SK-N-SH (cell line): ENCODE data around the gene SLC6A9. TPM values are rescaled to one million over a fixed set of nuclear protein-coding genes. Genes with fewer than 3 reads are reported as not detected.

Experiments
- CTCF ChIA-PET: fragments of 300-600, 350-600 bp; formaldehyde crosslinking; extraction: SDS; loops from one replicate; lab custom pipeline; 2021; lab: Yijun Ruan, JAX
- POLR2A ChIA-PET: fragments of 350-600 bp; sonication (Branson Sonifier 250); formaldehyde crosslinking; extraction: SDS; loops from one replicate; lab custom pipeline; 2020; ENCODE audit warnings: antibody characterized with exemption, inconsistent platforms; lab: Yijun Ruan, JAX
- DNase-seq: peaks from one replicate; pipeline ENCODE4 v3.0.0; 2012
- H2AFZ ChIP-seq: fragments of 200-600 bp; sonication (generic); 2 replicates; pipeline ENCODE4 v1.8.1; 2016; ENCODE audit warnings: antibody characterized with exemption, mild to moderate bottlenecking, low read depth
- H3F3A ChIP-seq: fragments of 200-600 bp; sonication (generic); replicated peaks from 2 replicates; pipeline ENCODE3; 2016; ENCODE audit warnings: antibody characterized with exemption, mild to moderate bottlenecking; ENCODE audit not compliant: insufficient read depth
- H3K27ac ChIP-seq, 2 experiments: fragments of 200-500 bp in 1 of 2; fragments of 200-600 bp in 1 of 2; sonication (Bioruptor generic) in 1 of 2; sonication (generic), shearing (Covaris generic) in 1 of 2; 2 replicates each; pipeline versions ENCODE4 v1.5.1 to v1.6.1; 2014 to 2016; ENCODE audit warnings: low read depth in 2 of 2, inconsistent platforms in 1 of 2, low read length in 1 of 2, mild to moderate bottlenecking in 1 of 2, mixed read lengths in 1 of 2
- H3K27me3 ChIP-seq: fragments of 200-600 bp; sonication (generic), shearing (Covaris generic); 2 replicates; pipeline ENCODE4 v1.6.1; 2016; ENCODE audit warnings: mixed run types; ENCODE audit not compliant: insufficient read depth
- H3K36me3 ChIP-seq, 2 experiments: fragments of 200-500 bp in 1 of 2; fragments of 200-600 bp in 1 of 2; sonication (Bioruptor generic) in 1 of 2; sonication (generic) in 1 of 2; replicated peaks in 1 of 2; 2 replicates each; pipeline versions ENCODE3 to v1.5.1; 2014 to 2016; ENCODE audit warnings: low read length in 1 of 2, mild to moderate bottlenecking in 1 of 2; ENCODE audit not compliant: insufficient read depth in 2 of 2, control insufficient read depth in 1 of 2
- H3K4me1 ChIP-seq, 2 experiments: fragments of 200-500 bp in 1 of 2; fragments of 200-600 bp in 1 of 2; sonication (Bioruptor generic) in 1 of 2; sonication (generic), shearing (Covaris generic) in 1 of 2; 2 replicates each; pipeline versions ENCODE4 v1.5.1 to v1.6.1; 2014 to 2016; ENCODE audit warnings: low read depth in 1 of 2, low read length in 1 of 2, mixed run types in 1 of 2; ENCODE audit not compliant: insufficient read depth in 2 of 2, control insufficient read depth in 1 of 2
- H3K4me2 ChIP-seq: fragments of 200-600 bp; sonication (generic), shearing (Covaris generic); 2 replicates; pipeline ENCODE4 v1.6.1; 2017; ENCODE audit warnings: mixed run types
- H3K4me3 ChIP-seq, 2 experiments: fragments of 200-500 bp in 1 of 2; fragments of 200-600 bp in 1 of 2; sonication (Bioruptor generic) in 1 of 2; sonication (generic), shearing (Covaris generic) in 1 of 2; 2 replicates each; pipeline versions ENCODE4 v1.5.1 to v1.8.1; 2014 to 2016; ENCODE audit warnings: low read depth in 2 of 2, inconsistent platforms in 1 of 2, low read length in 1 of 2, mild to moderate bottlenecking in 1 of 2, mixed read lengths in 1 of 2, moderate library complexity in 1 of 2
- H3K79me2 ChIP-seq: fragments of 200-600 bp; sonication (generic); 2 replicates; pipeline ENCODE4 v1.8.1; 2017; ENCODE audit warnings: mild to moderate bottlenecking; ENCODE audit not compliant: insufficient read depth
- H3K9ac ChIP-seq: fragments of 200-600 bp; sonication (generic); 2 replicates; pipeline ENCODE4 v1.6.1; 2017; ENCODE audit warnings: mixed run types
- H3K9me2 ChIP-seq: fragments of 200-600 bp; sonication (generic); 2 replicates; pipeline ENCODE4 v1.6.1; 2017; ENCODE audit warnings: mixed run types
- H3K9me3 ChIP-seq: fragments of 200-600 bp; sonication (generic); 2 replicates; pipeline ENCODE4 v1.6.1; 2017; ENCODE audit warnings: mixed run types, mild to moderate bottlenecking, moderate library complexity
- H4K20me1 ChIP-seq: fragments of 200-600 bp; sonication (generic); 2 replicates; pipeline ENCODE4 v1.6.1; 2017; ENCODE audit warnings: mild to moderate bottlenecking, mixed run types; ENCODE audit not compliant: insufficient read depth
- FOSL2 ChIP-seq: IDR thresholded peaks from 2 replicates; pipeline ENCODE4 v1.4.0; 2012; ENCODE audit warnings: low read depth, mild to moderate bottlenecking, moderate library complexity, borderline replicate concordance
- GABPA ChIP-seq: IDR thresholded peaks from 2 replicates; pipeline ENCODE4 v1.4.0; 2012; ENCODE audit warnings: low read depth, mild to moderate bottlenecking
- JUND ChIP-seq: IDR thresholded peaks from 2 replicates; pipeline ENCODE4 v1.4.0; 2012
- MXI1 ChIP-seq: IDR thresholded peaks from 2 replicates; pipeline ENCODE4 v1.6.1; 2012; ENCODE audit warnings: mild to moderate bottlenecking, low read depth, low read length, improper control_type of control experiment
- SMC3 ChIP-seq: IDR thresholded peaks from 2 replicates; pipeline ENCODE4 v1.6.1; 2012; ENCODE audit warnings: low read depth, low read length, improper control_type of control experiment
- WGBS: methylation state at CpG from one replicate; pipeline ENCODE4 v1.1.6; 2017; ENCODE audit warnings: low lambda C conversion rate; 5-methylcytosine and 5-hydroxymethylcytosine counted together
- polyA plus RNA-seq, 3 experiments: library from polyadenylated mRNA; depleted of rRNA; stranded (reverse); fragments of >200 nt; gene quantifications; 2 replicates each; pipeline ENCODE4 v1.2.3, GENCODE V29; 2012
- TF ChIP-seq, protein P1 (sequence below): IDR thresholded peaks from 2 replicates; pipeline ENCODE4 v1.4.0; 2012; ENCODE audit warnings: low read depth
- TF ChIP-seq, protein P2 (sequence below): IDR thresholded peaks from 2 replicates; pipeline ENCODE4; 2012
- TF ChIP-seq, protein P3 (sequence below): IDR thresholded peaks from 2 replicates; pipeline ENCODE4 v1.4.0; 2012; ENCODE audit warnings: low read depth, borderline replicate concordance
- TF ChIP-seq, protein P4 (sequence below): fragments of 200-600 bp; sonication (generic); IDR thresholded peaks from 2 replicates; pipeline ENCODE4 v1.6.1; 2017; ENCODE audit warnings: antibody characterized with exemption, mild to moderate bottlenecking, moderate library complexity

SLC6A9 gene
- polyA plus RNA-seq, 1 of the 3 experiments (the other 2 are of a cell fraction): 3.9 TPM

DNA sequence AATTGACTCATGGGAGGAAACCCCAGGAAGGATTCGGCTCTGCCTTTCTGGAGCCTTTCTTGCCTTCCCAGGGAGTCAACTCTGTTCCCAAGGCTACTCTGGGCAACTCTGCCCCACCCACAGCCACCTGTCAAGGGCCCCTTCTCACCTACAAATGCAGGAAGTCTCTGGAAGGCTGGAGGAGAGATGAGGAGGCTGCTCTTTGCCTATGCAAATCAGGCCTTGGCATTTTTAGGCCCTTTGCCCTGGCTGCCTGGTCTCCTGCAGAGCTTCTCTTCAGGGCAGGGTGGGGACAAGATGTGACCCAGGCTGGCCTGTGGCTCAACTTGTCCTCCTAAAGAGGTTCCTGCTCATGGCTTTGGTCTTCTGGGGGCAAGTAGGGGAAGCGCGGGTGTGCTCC is 5.4 kb downstream of the SLC6A9 start:
- CTCF ChIA-PET: interaction anchor here (0.7 to 25.6 kb wide), 3 partner anchors 11 to 28 kb away, joined by 3 to 598 read pairs (median 23); partner anchors contain the start of gene CCDC24
- Histone ChIP-seq H3K27me3 (no peaks in the 10 kb centered on the region), H3F3A (no peaks in the 10 kb centered on the region), H2AFZ (no peak overlapping the region), H4K20me1 (no peaks in the 10 kb centered on the region), H3K9ac (no peak overlapping the region), H3K36me3 (no peaks in the 10 kb centered on the region), H3K9me3 (no peaks in the 10 kb centered on the region), H3K79me2 (no peaks in the 10 kb centered on the region), H3K4me2 (no peak overlapping the region), H3K27ac (no peak overlapping the region), H3K4me1 (peaks cover 5 to 21% of the 10 kb centered on the region in 2 experiments; a peak in 1 of 4 replicates), H3K4me3 (no peak overlapping the region), H3K9me2 (no peaks in the 10 kb centered on the region)
- POLR2A ChIA-PET: no interaction called here
- 82% methylated on average over 3 of the region's 3 CpGs for WGBS
- DNase-seq: no peak
- TF ChIP-seq MXI1: no peak
- TF ChIP-seq GABPA: no peak

DNA sequence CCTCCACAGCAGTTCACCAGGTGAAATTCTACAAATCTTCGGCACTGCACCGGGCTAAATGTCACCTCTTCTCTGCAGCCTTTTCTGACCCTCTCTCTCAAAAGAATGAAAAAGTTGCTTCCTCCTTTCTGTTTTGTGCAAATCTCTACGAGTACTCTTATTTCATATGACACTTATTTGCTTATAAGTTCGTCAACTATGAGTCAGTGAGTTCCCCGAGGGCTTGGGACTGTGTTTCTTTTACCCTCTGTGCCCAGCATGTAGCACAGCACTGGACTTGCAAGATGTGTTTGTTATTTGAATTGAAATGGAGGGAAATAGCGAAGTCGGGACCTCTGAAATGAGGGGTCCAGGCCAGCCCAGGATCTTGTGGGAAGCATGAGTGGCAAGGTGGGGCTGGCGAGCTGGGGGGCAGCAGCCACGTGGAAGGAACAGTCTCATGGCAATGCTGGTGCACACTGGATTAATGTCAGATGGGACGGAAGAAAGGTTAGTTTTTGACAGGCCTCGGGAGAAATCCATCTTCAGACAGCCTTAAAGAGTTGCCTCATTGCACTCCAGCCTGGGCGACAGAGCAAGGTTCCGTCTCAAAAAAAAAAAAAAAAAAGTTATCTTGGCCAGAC is 6.2 kb downstream of the SLC6A9 start:
- Histone ChIP-seq H3K9me3 (no peaks in the 10 kb centered on the region), H2AFZ (no peak overlapping the region), H3K4me1 (peaks cover 5 to 21% of the 10 kb centered on the region in 2 experiments; a peak in 1 of 4 replicates), H3K27ac (peak overlapping the region in 1 of 2 experiments; percentile 44; a peak in 2 of 4 replicates), H3K9me2 (no peaks in the 10 kb centered on the region), H3K36me3 (no peaks in the 10 kb centered on the region), H3K4me2 (no peak overlapping the region), H3K4me3 (no peak overlapping the region), H3K79me2 (no peaks in the 10 kb centered on the region), H3K9ac (no peak overlapping the region), H3K27me3 (no peaks in the 10 kb centered on the region), H4K20me1 (no peaks in the 10 kb centered on the region), H3F3A (no peaks in the 10 kb centered on the region)
- CTCF ChIA-PET: interaction anchor here (0.8 to 25.6 kb wide), 4 partner anchors 11 to 27 kb away, joined by 3 to 598 read pairs (median 13); partner anchors contain the start of gene CCDC24
- TF ChIP-seq, protein P1, sequence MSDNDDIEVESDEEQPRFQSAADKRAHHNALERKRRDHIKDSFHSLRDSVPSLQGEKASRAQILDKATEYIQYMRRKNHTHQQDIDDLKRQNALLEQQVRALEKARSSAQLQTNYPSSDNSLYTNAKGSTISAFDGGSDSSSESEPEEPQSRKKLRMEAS: no peak
- TF ChIP-seq JUND: no peak
- no peak for TF ChIP-seq SMC3
- TF ChIP-seq, protein P2, sequence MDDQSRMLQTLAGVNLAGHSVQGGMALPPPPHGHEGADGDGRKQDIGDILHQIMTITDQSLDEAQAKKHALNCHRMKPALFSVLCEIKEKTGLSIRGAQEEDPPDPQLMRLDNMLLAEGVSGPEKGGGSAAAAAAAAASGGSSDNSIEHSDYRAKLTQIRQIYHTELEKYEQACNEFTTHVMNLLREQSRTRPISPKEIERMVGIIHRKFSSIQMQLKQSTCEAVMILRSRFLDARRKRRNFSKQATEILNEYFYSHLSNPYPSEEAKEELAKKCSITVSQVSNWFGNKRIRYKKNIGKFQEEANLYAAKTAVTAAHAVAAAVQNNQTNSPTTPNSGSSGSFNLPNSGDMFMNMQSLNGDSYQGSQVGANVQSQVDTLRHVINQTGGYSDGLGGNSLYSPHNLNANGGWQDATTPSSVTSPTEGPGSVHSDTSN: no peak
- no peak for TF ChIP-seq FOSL2
- TF ChIP-seq, protein P3, sequence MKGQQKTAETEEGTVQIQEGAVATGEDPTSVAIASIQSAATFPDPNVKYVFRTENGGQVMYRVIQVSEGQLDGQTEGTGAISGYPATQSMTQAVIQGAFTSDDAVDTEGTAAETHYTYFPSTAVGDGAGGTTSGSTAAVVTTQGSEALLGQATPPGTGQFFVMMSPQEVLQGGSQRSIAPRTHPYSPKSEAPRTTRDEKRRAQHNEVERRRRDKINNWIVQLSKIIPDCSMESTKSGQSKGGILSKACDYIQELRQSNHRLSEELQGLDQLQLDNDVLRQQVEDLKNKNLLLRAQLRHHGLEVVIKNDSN: no peak
- TF ChIP-seq, protein P4, sequence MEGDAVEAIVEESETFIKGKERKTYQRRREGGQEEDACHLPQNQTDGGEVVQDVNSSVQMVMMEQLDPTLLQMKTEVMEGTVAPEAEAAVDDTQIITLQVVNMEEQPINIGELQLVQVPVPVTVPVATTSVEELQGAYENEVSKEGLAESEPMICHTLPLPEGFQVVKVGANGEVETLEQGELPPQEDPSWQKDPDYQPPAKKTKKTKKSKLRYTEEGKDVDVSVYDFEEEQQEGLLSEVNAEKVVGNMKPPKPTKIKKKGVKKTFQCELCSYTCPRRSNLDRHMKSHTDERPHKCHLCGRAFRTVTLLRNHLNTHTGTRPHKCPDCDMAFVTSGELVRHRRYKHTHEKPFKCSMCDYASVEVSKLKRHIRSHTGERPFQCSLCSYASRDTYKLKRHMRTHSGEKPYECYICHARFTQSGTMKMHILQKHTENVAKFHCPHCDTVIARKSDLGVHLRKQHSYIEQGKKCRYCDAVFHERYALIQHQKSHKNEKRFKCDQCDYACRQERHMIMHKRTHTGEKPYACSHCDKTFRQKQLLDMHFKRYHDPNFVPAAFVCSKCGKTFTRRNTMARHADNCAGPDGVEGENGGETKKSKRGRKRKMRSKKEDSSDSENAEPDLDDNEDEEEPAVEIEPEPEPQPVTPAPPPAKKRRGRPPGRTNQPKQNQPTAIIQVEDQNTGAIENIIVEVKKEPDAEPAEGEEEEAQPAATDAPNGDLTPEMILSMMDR: no peak
- 73% methylated on average over 13 of the region's 13 CpGs for WGBS
- DNase-seq: peak; percentile 8
- POLR2A ChIA-PET: no interaction called here
